ENCODE data around the gene COLGALT1.
A peak's percentile ranks its signal among the peaks of the same experiment; 100 is the strongest.

Gene COLGALT1

DNA sequence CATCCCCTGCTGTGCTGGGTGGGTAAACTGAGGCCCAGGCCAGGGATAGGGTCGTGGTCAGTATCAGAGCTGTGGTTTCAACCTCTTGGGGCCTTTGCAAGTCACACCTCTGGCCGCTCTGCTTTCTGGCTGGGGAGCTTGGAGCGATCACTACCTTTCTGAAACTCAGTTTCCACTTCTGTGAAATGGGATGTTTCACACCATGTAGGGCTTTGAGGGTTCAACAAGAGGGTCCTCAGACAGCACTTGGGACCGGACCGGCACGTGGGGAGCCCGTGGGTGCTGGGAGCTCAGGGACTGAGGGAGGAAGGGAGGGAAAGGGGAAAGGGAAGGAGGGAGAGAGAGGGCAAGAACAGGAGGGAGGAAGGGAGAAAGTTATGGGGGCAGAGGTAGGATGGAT, 22.9 kb upstream of the COLGALT1 start:
- peaks cover 0 to 2% (median 0%) of the 10 kb centered on the region in 3 experiments for H3K27me3 ChIP-seq (ENCODE audit: control insufficient read depth in 3 of 3, insufficient read depth in 3 of 3, low read depth in 1 of 3, low read length in 3 of 3)
- peak overlapping the region; percentile 31 for H2BK12ac ChIP-seq (ENCODE audit: low read length)
- H2AFZ ChIP-seq (ENCODE audit: low read length): no peak overlapping the region
- H3K4me2 ChIP-seq (ENCODE audit: insufficient read depth, low read length, poor library complexity, severe bottlenecking): no peak overlapping the region
- no peaks in the 10 kb centered on the region for H3K79me1 ChIP-seq (ENCODE audit: low read depth, low read length)
- H3K36me3 ChIP-seq (replicated peaks in 1 of 2; ENCODE audit: control insufficient read depth in 2 of 2, insufficient read depth in 2 of 2, low read length in 2 of 2): no peaks in the 10 kb centered on the region
- no peak overlapping the region for H2BK5ac ChIP-seq (ENCODE audit: low read length)
- no peak overlapping the region for H3K23ac ChIP-seq (ENCODE audit: low read depth, low read length, poor library complexity)
- no peak for DNase-seq (ENCODE audit: low spot score)
- WGBS, 2 donors (ENCODE audit: extremely low coverage in 2 of 2, insufficient read length in 2 of 2, insufficient replicate concordance in 1 of 2): no CpG with 5 or more reads among the region's 7 CpGs
- H4K91ac ChIP-seq (ENCODE audit: low read depth, low read length, poor library complexity): no peak overlapping the region
- no peak overlapping the region for H3K4ac ChIP-seq (ENCODE audit: low read length)
- no peak overlapping the region for H3K4me3 ChIP-seq (ENCODE audit: low read length in 2 of 2)
- no peak overlapping the region for H3K9ac ChIP-seq (ENCODE audit: low read depth, low read length, poor library complexity)
- no peak overlapping the region for H3K14ac ChIP-seq (ENCODE audit: low read length)
- H3K18ac ChIP-seq (ENCODE audit: low read length): no peak overlapping the region
- no peak overlapping the region for H3K27ac ChIP-seq (replicated peaks; ENCODE audit: low read length)
- H4K8ac ChIP-seq (ENCODE audit: low read depth, low read length): peak overlapping the region; percentile 10
- peaks cover 0 to 6% of the 10 kb centered on the region in 2 donors for H3K9me3 ChIP-seq (replicated peaks in 1 of 2; ENCODE audit: control insufficient read depth in 2 of 2, insufficient read depth in 1 of 2, low read depth in 1 of 2, low read length in 2 of 2)
- H2BK15ac ChIP-seq (ENCODE audit: low read length): peak overlapping the region; percentile 54
- H2BK120ac ChIP-seq (ENCODE audit: low read depth, low read length): no peak overlapping the region
- H3K4me1 ChIP-seq (ENCODE audit: control insufficient read depth in 2 of 2, insufficient read depth in 1 of 2, low read depth in 1 of 2, low read length in 2 of 2): peaks cover 2 to 7% of the 10 kb centered on the region in 2 donors
- H2AK5ac ChIP-seq (ENCODE audit: low read depth, low read length): no peak overlapping the region

DNA sequence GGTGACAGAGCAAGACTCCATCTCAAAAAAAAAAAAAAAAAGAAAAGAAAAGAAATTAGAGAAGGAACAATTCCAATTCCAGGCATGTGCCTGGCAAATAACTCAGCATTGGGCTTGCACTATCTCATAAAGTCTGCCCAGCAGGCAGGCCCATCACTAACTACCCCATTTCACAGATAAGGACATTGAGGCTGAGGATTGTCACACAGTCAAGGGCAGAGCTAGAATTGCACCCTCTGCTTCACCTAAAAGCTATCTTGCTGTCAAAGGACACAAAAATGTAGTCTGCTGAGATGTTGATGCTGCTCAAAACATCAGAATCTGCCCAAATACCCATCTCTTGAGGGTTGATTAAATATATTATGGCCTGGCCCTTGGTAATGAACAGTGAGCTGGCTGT, 20.7 kb upstream of the COLGALT1 start:
- Histone ChIP-seq H2BK12ac (ENCODE audit: low read length) (no peak overlapping the region), H4K8ac (ENCODE audit: low read depth, low read length) (no peak overlapping the region), H2BK5ac (ENCODE audit: low read length) (no peak overlapping the region), H2AFZ (ENCODE audit: low read length) (no peak overlapping the region), H3K79me1 (ENCODE audit: low read depth, low read length) (no peaks in the 10 kb centered on the region), H3K4me2 (ENCODE audit: insufficient read depth, low read length, poor library complexity, severe bottlenecking) (no peak overlapping the region), H2AK5ac (ENCODE audit: low read depth, low read length) (no peak overlapping the region), H2BK15ac (ENCODE audit: low read length) (no peak overlapping the region), H3K18ac (ENCODE audit: low read length) (no peak overlapping the region), H3K9me3 (replicated peaks in 1 of 2; ENCODE audit: control insufficient read depth in 2 of 2, insufficient read depth in 1 of 2, low read depth in 1 of 2, low read length in 2 of 2) (peaks cover 0 to 1% of the 10 kb centered on the region in 2 donors), H3K36me3 (replicated peaks in 1 of 2; ENCODE audit: control insufficient read depth in 2 of 2, insufficient read depth in 2 of 2, low read length in 2 of 2) (no peaks in the 10 kb centered on the region), H4K91ac (ENCODE audit: low read depth, low read length, poor library complexity) (no peak overlapping the region), H3K4ac (ENCODE audit: low read length) (no peak overlapping the region), H3K9ac (ENCODE audit: low read depth, low read length, poor library complexity) (no peak overlapping the region), H3K4me1 (ENCODE audit: control insufficient read depth in 2 of 2, insufficient read depth in 1 of 2, low read depth in 1 of 2, low read length in 2 of 2) (peaks cover 7% of the 10 kb centered on the region in 2 donors), H3K14ac (ENCODE audit: low read length) (no peak overlapping the region), H3K27me3 (ENCODE audit: control insufficient read depth in 3 of 3, insufficient read depth in 3 of 3, low read depth in 1 of 3, low read length in 3 of 3) (peaks cover 0 to 7% (median 0%) of the 10 kb centered on the region in 3 experiments), H3K4me3 (ENCODE audit: low read length in 2 of 2) (no peak overlapping the region), H2BK120ac (ENCODE audit: low read depth, low read length) (no peak overlapping the region), H3K27ac (replicated peaks; ENCODE audit: low read length) (no peak overlapping the region), H3K23ac (ENCODE audit: low read depth, low read length, poor library complexity) (peak overlapping the region; percentile 43)
- no peak for DNase-seq (ENCODE audit: low spot score)

DNA sequence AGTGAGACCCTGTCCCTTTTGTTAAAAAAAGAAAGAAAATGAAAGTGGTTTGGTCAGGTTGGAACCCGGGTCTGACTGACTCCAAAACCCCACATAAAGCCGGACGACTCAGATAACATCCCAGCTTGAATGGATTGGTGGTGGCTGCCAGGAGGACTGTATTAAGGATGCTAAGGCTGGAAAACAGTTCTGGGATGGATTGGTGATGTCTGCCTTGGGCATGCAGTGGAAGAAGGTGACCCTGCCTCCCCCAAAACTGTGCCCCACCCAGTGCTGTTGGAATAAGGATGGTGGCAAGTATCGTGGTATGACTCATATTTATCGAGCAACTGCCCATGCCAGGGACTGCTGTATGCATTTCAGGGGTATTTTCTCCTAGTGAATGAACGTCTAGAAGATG, 18.5 kb upstream of the COLGALT1 start:
- Histone ChIP-seq H3K14ac (ENCODE audit: low read length) (no peak overlapping the region), H3K4me2 (ENCODE audit: insufficient read depth, low read length, poor library complexity, severe bottlenecking) (no peak overlapping the region), H4K91ac (ENCODE audit: low read depth, low read length, poor library complexity) (no peak overlapping the region), H2AK5ac (ENCODE audit: low read depth, low read length) (no peak overlapping the region), H2BK5ac (ENCODE audit: low read length) (no peak overlapping the region), H3K4ac (ENCODE audit: low read length) (no peak overlapping the region), H3K18ac (ENCODE audit: low read length) (no peak overlapping the region), H2AFZ (ENCODE audit: low read length) (no peak overlapping the region), H2BK12ac (ENCODE audit: low read length) (no peak overlapping the region), H2BK15ac (ENCODE audit: low read length) (no peak overlapping the region), H4K8ac (ENCODE audit: low read depth, low read length) (no peak overlapping the region), H3K9ac (ENCODE audit: low read depth, low read length, poor library complexity) (no peak overlapping the region), H3K27me3 (ENCODE audit: control insufficient read depth in 3 of 3, insufficient read depth in 3 of 3, low read depth in 1 of 3, low read length in 3 of 3) (peaks cover 0 to 7% (median 0%) of the 10 kb centered on the region in 3 experiments), H2BK120ac (ENCODE audit: low read depth, low read length) (no peak overlapping the region), H3K79me1 (ENCODE audit: low read depth, low read length) (no peaks in the 10 kb centered on the region), H3K9me3 (replicated peaks in 1 of 2; ENCODE audit: control insufficient read depth in 2 of 2, insufficient read depth in 1 of 2, low read depth in 1 of 2, low read length in 2 of 2) (peaks cover 0 to 1% of the 10 kb centered on the region in 2 donors), H3K36me3 (replicated peaks in 1 of 2; ENCODE audit: control insufficient read depth in 2 of 2, insufficient read depth in 2 of 2, low read length in 2 of 2) (no peaks in the 10 kb centered on the region), H3K23ac (ENCODE audit: low read depth, low read length, poor library complexity) (no peak overlapping the region), H3K27ac (replicated peaks; ENCODE audit: low read length) (no peak overlapping the region), H3K4me1 (ENCODE audit: control insufficient read depth in 2 of 2, insufficient read depth in 1 of 2, low read depth in 1 of 2, low read length in 2 of 2) (peaks cover 0 to 5% of the 10 kb centered on the region in 2 donors), H3K4me3 (ENCODE audit: low read length in 2 of 2) (no peak overlapping the region)
- DNase-seq (ENCODE audit: low spot score): no peak
- no CpG with 5 or more reads among the region's 6 CpGs for WGBS, 2 donors (ENCODE audit: extremely low coverage in 2 of 2, insufficient read length in 2 of 2, insufficient replicate concordance in 1 of 2)

DNA sequence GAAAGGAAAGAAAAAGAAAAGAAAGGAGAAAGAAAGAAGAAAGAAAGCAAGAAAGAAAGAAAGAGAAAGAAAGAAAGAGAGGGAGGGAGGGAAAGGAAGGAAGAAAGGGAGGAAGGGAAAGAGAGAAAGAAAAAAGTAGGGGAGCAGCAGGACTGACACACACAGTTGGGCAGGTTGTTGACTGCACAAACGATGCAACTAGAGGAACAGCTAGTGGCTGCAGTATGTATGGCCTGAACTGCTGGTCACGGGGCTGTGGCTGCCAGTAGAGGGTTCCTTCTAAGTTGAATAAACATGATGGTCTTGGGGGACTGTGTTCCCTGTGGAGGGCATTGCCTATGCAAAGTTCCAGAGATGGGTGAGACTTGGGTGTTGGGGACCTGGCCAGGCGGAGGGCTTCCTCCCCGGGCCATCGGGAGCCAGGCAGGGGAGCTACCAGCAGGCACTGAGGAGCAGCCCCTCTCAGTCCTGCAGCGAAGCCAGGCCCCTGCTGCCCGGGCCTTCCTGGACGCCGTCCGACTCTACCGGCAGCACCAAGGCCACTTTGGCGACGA, 16.7 kb upstream of the COLGALT1 start:
- H3K36me3 ChIP-seq (replicated peaks in 1 of 2; ENCODE audit: control insufficient read depth in 2 of 2, insufficient read depth in 2 of 2, low read length in 2 of 2): no peaks in the 10 kb centered on the region
- no peak overlapping the region for H2BK120ac ChIP-seq (ENCODE audit: low read depth, low read length)
- H3K9me3 ChIP-seq (replicated peaks in 1 of 2; ENCODE audit: control insufficient read depth in 2 of 2, insufficient read depth in 1 of 2, low read depth in 1 of 2, low read length in 2 of 2): peaks cover 0 to 1% of the 10 kb centered on the region in 2 donors
- peak overlapping the region; percentile 61 for H3K23ac ChIP-seq (ENCODE audit: low read depth, low read length, poor library complexity)
- H3K4ac ChIP-seq (ENCODE audit: low read length): no peak overlapping the region
- H3K4me2 ChIP-seq (ENCODE audit: insufficient read depth, low read length, poor library complexity, severe bottlenecking): peak overlapping the region; percentile 97
- no peaks in the 10 kb centered on the region for H3K79me1 ChIP-seq (ENCODE audit: low read depth, low read length)
- peak overlapping the region; percentile 57 to 70 for H3K4me3 ChIP-seq (ENCODE audit: low read length in 2 of 2)
- H3K27ac ChIP-seq (replicated peaks; ENCODE audit: low read length): no peak overlapping the region
- no peak for DNase-seq (ENCODE audit: low spot score)
- H3K9ac ChIP-seq (ENCODE audit: low read depth, low read length, poor library complexity): peak overlapping the region; percentile 76
- peaks cover 0 to 5% of the 10 kb centered on the region in 2 donors for H3K4me1 ChIP-seq (ENCODE audit: control insufficient read depth in 2 of 2, insufficient read depth in 1 of 2, low read depth in 1 of 2, low read length in 2 of 2)
- peaks cover 0 to 7% (median 0%) of the 10 kb centered on the region in 3 experiments for H3K27me3 ChIP-seq (ENCODE audit: control insufficient read depth in 3 of 3, insufficient read depth in 3 of 3, low read depth in 1 of 3, low read length in 3 of 3)
- no peak overlapping the region for H4K91ac ChIP-seq (ENCODE audit: low read depth, low read length, poor library complexity)
- H3K18ac ChIP-seq (ENCODE audit: low read length): peak overlapping the region; percentile 85
- H4K8ac ChIP-seq (ENCODE audit: low read depth, low read length): no peak overlapping the region
- no peak overlapping the region for H2BK15ac ChIP-seq (ENCODE audit: low read length)
- H3K14ac ChIP-seq (ENCODE audit: low read length): no peak overlapping the region
- H2BK5ac ChIP-seq (ENCODE audit: low read length): peak overlapping the region; percentile 80
- H2AK5ac ChIP-seq (ENCODE audit: low read depth, low read length): no peak overlapping the region
- peak overlapping the region; percentile 93 for H2AFZ ChIP-seq (ENCODE audit: low read length)
- WGBS, 2 donors (ENCODE audit: extremely low coverage in 2 of 2, insufficient read length in 2 of 2, insufficient replicate concordance in 1 of 2): no CpG with 5 or more reads among the region's 13 CpGs
- no peak overlapping the region for H2BK12ac ChIP-seq (ENCODE audit: low read length)

All from neuronal stem cell (in vitro differentiated cells).